Measurements from ENCODE around the gene FAM124A. TPM values are rescaled to one million over a fixed set of nuclear protein-coding genes. Genes with fewer than 3 reads are reported as not detected.
A peak's percentile ranks its signal among the peaks of the same experiment; 100 is the strongest.

Gene FAM124A
- total and polyA plus RNA-seq, 10 donors = 2.6 to 39.9 (median 23.7) TPM

GRCh38 chr13:51229731-51230130, 7.5 kb downstream of the FAM124A start:
- no peak for TF ChIP-seq POLR2A (IDR thresholded peaks at IDR 0.05)
- no peak for TF ChIP-seq POLR2AphosphoS5 (IDR thresholded peaks at IDR 0.05)
- TF ChIP-seq, protein P1, sequence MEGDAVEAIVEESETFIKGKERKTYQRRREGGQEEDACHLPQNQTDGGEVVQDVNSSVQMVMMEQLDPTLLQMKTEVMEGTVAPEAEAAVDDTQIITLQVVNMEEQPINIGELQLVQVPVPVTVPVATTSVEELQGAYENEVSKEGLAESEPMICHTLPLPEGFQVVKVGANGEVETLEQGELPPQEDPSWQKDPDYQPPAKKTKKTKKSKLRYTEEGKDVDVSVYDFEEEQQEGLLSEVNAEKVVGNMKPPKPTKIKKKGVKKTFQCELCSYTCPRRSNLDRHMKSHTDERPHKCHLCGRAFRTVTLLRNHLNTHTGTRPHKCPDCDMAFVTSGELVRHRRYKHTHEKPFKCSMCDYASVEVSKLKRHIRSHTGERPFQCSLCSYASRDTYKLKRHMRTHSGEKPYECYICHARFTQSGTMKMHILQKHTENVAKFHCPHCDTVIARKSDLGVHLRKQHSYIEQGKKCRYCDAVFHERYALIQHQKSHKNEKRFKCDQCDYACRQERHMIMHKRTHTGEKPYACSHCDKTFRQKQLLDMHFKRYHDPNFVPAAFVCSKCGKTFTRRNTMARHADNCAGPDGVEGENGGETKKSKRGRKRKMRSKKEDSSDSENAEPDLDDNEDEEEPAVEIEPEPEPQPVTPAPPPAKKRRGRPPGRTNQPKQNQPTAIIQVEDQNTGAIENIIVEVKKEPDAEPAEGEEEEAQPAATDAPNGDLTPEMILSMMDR (IDR thresholded peaks at IDR 0.05 in 8 of 11, conservative IDR thresholded peaks at IDR 0.05 in 3 of 11) = no peak
- WGBS, 5 donors = 52 to 63% (median 60%) methylated on average over 2 of the region's 2 CpGs
- intact Hi-C loops (cut with DNase I; ENCODE audit: low total_unique reads) = no loop called here

DNA sequence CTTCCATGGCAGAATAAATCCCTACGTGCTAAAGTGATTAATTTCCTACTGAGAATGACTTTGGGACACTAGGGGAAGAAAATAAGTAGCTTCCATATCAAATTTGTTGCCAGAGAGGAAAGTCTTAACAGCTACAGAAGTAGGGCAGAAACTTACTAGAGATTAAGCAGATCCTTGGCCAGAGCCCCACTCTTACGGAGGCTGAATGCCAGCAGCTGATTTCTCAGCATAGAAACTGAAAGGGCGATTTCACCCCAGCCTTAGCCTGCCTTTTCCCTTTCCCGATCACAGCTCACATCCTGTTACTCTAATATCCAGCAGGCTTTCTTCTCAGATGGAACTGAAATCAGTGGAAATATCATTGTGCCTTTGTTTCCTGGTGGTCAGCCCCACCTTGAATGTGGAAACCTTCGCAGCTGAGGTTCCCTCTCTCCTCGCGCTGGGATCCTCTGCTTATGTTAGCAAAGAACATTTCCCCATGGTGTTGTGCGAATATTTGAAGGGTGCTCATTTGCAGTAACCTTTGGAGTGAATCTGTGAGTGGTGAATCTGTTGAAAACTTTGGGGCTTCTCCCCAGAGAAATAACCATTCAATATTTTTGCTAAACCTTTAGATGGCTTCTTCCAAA, 8.4 kb downstream of the FAM124A start:
- WGBS, 5 donors = 23 to 36% (median 35%) methylated on average over 8 of the region's 8 CpGs
- peak overlapping the region in 2 of 8 donors; percentile 2 to 25 for H3K4me3 ChIP-seq

More at GRCh38 chr13:51229731-51230130, 7.5 kb downstream of the FAM124A start:
- Histone ChIP-seq H3K4me1 (peaks cover 9 to 42% (median 25%) of the 10 kb centered on the region in 6 donors), H3K9me3 (peaks cover 0 to 4% (median 0%) of the 10 kb centered on the region in 8 donors), H3K27ac (peak overlapping the region in 7 of 8 donors; percentile 56 to 80 (median 66)), H3K27me3 (replicated peaks in 1 of 7) (peaks cover 0 to 5% (median 0%) of the 10 kb centered on the region in 7 donors), H3K4me3 (no peak overlapping the region), H3K36me3 (peaks cover 0 to 17% (median 0%) of the 10 kb centered on the region in 6 donors)
- no peak for DNase-seq

DNA sequence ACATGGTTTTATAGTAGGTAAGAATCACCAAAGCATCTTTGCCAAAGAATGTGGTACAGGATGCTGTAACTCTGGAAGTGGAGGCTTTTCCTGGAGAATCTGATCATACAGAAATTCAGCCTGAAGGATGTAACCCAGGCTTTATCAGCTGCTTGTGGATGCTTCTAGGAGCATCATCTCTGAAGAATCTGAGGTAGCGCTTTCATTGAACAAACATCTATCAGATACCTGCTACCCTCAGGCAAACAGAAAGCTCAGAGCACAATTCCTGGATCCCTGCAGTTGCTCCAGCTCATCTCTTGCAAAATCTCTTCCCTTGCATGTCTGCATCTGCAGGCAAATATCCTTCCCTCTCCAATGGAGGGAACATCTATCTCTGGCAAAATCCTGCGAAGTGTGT, 9.3 kb downstream of the FAM124A start:
- peaks cover 0 to 4% (median 0%) of the 10 kb centered on the region in 8 donors for H3K9me3 ChIP-seq
- 96 to 100% (median 99%) methylated on average over 2 of the region's 2 CpGs for WGBS, 5 donors
- no peak for DNase-seq
- H3K4me3 ChIP-seq = no peak overlapping the region
- H3K27me3 ChIP-seq (replicated peaks in 1 of 7) = peaks cover 0 to 5% (median 0%) of the 10 kb centered on the region in 7 donors
- H3K27ac ChIP-seq = peak overlapping the region in 7 of 8 donors; percentile 56 to 80 (median 66)
- TF ChIP-seq POLR2A (IDR thresholded peaks at IDR 0.05) (no peak), POLR2AphosphoS5 (IDR thresholded peaks at IDR 0.05) (no peak)
- TF ChIP-seq, protein P1 (IDR thresholded peaks at IDR 0.05 in 8 of 11, conservative IDR thresholded peaks at IDR 0.05 in 3 of 11) = no peak
- H3K4me1 ChIP-seq = peaks cover 15 to 46% (median 30%) of the 10 kb centered on the region in 6 donors
- intact Hi-C loops (cut with DNase I; ENCODE audit: low total_unique reads) = no loop called here
- peaks cover 0 to 17% (median 0%) of the 10 kb centered on the region in 6 donors for H3K36me3 ChIP-seq

More for the DNA sequence above, 8.4 kb downstream of the FAM124A start:
- peaks cover 0 to 17% (median 0%) of the 10 kb centered on the region in 6 donors for H3K36me3 ChIP-seq
- H3K4me1 ChIP-seq = peaks cover 10 to 40% (median 25%) of the 10 kb centered on the region in 6 donors
- intact Hi-C loops (cut with DNase I; ENCODE audit: low total_unique reads) = no loop called here
- peaks cover 0 to 4% (median 0%) of the 10 kb centered on the region in 8 donors for H3K9me3 ChIP-seq
- DNase-seq = no peak
- peak overlapping the region in 7 of 8 donors; percentile 56 to 80 (median 66) for H3K27ac ChIP-seq
- no peak for TF ChIP-seq POLR2A (IDR thresholded peaks at IDR 0.05)
- TF ChIP-seq, protein P1 (IDR thresholded peaks at IDR 0.05 in 8 of 11, conservative IDR thresholded peaks at IDR 0.05 in 3 of 11) = no peak
- TF ChIP-seq POLR2AphosphoS5 (IDR thresholded peaks at IDR 0.05) = peak in 1 of 3 donors; percentile 46
- H3K27me3 ChIP-seq (replicated peaks in 1 of 7) = peaks cover 0 to 5% (median 0%) of the 10 kb centered on the region in 7 donors

DNA sequence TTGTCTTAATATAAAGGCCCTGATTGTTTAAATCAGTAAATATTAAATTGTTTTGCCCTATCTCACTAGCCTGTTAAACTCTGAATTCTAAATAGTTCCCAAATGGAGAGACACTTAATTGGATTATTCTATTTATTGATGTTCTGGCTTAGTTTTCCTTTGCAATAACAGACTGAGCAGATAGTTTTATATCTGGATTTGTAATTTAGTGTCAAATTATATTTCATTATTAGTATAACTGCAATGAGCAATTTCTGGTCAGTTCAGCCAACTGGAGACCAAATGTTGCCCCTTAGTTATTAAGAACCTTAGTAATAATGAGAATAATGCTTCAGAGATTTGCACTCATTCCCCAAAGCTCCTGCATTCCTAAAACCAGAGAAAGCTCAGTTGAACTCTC, 10.1 kb downstream of the FAM124A start:
- TF ChIP-seq, protein P1 (IDR thresholded peaks at IDR 0.05 in 8 of 11, conservative IDR thresholded peaks at IDR 0.05 in 3 of 11) = no peak
- TF ChIP-seq POLR2A (IDR thresholded peaks at IDR 0.05) = no peak
- H3K4me3 ChIP-seq = no peak overlapping the region
- peaks cover 15 to 43% (median 31%) of the 10 kb centered on the region in 6 donors for H3K4me1 ChIP-seq
- no peak for DNase-seq
- H3K9me3 ChIP-seq = peaks cover 0 to 4% (median 0%) of the 10 kb centered on the region in 8 donors
- H3K36me3 ChIP-seq = peaks cover 0 to 17% (median 0%) of the 10 kb centered on the region in 6 donors
- peaks cover 0 to 5% (median 0%) of the 10 kb centered on the region in 7 donors for H3K27me3 ChIP-seq (replicated peaks in 1 of 7)
- no peak overlapping the region for H3K27ac ChIP-seq
- intact Hi-C loops (cut with DNase I; ENCODE audit: low total_unique reads) = no loop called here
